ENCODE data around the gene EIF4EBP2.

The EIF4EBP2 gene

DNA sequence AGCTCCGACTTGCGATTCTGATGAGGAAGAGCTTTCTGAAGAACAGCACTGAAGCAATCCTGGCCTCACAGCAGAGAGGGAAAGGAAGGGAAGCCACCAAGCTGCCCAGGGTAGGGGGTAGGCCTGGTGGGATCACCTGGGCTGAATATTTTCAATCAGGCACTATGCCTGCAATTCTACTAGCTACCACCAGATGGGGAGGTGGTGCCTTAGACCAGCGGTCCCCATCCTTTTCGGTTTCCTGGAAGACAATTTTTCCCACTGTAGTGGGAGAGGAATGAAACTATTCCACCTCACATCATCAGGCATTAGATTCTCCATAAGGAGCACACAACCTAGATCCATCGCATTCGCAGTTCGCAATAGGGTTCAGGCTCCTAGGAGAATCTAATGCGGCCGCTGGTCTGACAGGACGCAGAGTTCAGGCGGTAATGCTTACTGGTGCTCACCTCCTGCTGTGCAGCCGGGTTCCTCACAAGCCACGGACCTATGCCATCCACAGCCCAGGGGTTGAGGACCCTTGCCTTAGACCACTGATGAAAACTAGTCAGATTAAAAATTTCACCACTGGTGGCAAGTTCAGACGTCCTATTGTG is 24.3 kb upstream of the EIF4EBP2 start:
- no peak for DNase-seq

DNA sequence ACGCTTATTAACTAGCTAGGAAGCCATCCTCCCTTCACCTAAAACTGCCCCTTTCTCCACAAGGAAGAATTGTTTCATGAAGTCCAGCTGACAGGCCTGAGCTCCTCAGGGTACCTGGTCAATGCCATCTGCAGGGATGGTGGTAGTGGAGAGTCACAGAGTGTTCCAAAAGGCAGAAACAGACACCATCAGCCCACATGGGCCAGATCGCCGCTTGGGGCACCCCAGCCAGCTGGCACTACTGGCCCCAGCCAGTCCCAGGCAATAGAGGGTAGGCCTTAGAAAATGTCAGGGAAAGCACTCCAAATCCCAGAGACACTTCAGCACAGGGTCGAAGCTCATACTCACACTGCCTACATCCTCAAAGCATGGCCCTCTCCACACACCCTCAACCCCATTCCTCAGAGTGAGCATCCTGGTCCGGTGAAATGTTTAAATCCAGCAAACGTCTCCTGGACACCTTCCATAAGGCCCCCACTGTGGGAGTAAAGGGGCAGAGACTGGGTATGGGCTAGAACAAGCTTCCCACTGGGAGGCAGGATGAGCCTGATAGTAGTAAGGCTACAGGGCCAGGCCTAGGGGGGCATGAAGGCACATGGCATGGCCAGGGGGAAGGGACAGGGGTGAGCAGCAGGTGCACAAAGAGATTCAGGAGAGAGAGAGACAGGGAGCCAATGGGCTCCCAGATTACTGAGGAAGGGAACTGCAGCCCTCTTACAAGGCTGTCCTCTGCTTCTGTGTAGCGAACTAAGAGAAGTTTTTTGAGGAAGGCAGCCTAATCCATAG is 23.4 kb upstream of the EIF4EBP2 start:
- no peak for DNase-seq

DNA sequence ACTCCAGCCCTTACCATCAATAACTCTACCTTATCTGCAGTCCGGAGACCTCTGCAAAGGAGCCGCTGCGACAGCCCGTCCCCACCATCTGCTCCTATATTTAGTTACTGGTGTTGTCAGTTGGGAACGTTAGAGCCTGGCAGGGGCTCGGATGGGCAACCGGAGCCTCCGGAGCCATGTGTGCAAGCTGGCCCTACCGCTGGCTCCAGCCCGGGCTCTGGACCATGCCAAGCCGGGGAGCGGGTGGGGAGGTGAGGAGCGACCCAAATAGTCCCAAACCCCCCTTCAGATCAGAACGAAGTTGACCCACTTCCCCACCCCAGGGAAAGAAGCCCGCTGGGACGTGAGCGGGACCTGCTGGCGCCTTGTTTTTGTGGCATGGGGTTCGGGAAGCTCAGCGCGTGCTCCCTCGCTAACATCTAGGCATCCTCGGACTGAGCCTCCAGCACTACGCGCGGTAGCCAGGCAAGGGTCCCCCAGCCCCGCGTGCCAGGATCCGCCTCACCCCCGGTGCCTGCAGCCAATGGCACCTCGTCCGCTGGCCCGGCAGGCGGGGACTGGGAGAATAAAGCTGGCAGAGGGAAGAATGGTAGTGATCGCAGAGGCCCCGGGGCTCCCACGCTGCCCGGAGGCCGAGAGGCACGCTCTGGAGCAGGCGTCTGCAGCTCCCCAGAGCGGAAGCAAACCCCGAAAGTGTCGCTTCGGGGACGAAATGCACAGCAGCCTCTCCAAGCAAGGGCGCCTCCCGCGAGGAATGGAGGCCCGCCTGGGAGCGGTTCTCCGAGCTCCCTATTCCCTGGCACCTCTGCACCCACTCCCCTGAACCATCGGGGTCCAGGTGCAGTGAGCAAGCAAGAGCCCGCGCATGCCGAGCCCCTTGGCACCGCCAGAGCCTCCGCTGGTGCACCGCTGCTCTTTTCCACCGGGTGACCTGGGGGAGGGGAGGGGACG is 22.2 kb upstream of the EIF4EBP2 start:
- no peak for DNase-seq

DNA sequence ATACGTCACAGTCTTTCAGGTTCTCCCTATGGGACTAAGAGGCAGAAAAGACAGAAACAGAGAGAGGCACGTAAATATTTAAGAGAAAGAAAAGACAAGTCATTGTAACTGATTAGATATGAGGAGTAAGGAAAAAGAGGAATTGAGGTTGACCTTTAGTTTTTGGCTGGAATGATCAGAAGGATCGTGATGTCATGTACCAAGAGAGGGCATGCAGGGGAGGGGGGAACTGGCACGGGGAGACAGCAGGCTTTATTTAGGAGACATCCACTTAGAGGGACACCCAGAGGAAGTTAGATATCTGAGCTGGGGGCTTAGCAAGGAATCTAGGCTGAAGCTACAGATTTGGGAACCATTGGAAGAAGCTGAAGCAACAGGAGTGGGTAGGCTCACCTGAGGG is 12.3 kb upstream of the EIF4EBP2 start:
- no peak for DNase-seq

DNA sequence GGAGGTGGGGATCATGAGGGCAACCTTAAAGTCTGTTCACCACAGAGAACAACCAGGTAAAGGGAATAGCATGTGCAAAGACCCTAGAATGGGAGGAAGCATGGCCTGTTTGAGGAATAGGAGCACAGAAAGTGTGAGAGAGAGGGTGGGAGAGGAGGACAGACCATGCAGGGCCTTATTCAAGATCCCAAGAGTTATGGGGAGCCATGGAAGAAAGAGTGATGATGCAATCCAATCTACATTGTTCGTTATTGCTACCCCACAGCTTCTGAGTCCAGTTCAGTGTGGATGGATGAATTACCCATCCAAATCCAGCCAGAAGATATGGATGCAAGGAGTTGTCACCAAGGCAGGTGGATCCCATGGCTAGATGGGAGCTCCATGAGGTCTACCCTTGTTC is 7.8 kb upstream of the EIF4EBP2 start:
- no peak for DNase-seq

DNA sequence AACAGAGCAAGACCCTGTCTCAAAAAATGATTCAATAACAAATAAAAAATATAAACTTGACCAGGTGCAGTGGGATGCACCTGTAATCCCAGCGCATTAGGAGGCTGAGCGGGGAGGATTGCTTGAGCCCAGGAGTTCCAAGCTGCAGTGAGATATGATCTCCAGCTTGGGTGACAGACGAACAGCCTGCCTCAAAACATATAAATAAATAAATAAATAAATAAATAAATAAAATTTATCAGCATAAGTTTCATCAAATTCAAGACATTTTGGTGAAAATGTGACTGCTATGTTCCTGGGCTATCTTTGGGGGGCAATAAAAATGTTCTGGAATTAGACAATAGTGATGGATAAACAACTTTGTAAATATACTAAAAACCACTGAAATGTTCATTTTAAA is 4.8 kb upstream of the EIF4EBP2 start:
- DNase-seq = no peak

DNA sequence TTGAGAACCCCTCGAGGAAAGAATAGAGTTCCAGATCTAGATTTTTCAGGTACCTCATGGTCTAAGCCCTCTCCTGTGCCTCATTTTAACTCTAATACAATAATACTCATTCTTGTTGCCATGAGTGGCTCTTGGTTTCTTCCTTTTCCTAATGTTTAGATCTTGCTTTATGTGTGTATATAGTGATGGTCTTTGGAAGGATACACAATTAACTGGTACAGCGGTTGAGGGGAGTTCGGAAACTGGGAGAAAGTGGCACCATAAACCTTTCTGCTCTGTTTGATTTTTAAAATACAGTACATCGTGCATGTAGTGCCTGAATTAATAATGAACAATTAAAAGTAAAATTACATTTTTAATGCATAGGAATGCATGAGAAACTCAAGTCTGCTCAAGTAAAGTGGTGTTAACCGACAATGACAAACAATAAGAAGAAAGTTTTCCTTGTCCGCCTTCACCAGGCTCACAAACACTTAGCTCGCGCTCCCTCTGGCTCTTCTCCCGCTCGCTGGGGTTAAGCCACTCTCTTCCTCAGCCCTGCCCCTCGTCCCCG is 386 bp upstream of the EIF4EBP2 start:
- no peak for DNase-seq

DNA sequence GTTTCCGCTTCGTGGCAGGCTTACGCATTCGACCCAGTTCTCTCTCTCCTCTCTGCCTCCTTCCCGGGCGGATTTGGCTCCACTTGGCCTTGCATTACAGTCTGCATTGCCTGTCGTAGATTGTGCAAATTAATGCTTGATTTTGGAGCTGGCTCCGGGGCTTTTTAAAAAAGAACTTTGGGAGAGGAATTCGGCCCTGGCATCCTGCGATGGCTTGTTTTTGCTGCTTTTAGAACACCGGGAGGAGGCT is 767 bp downstream of the EIF4EBP2 start:
- no peak for DNase-seq

DNA sequence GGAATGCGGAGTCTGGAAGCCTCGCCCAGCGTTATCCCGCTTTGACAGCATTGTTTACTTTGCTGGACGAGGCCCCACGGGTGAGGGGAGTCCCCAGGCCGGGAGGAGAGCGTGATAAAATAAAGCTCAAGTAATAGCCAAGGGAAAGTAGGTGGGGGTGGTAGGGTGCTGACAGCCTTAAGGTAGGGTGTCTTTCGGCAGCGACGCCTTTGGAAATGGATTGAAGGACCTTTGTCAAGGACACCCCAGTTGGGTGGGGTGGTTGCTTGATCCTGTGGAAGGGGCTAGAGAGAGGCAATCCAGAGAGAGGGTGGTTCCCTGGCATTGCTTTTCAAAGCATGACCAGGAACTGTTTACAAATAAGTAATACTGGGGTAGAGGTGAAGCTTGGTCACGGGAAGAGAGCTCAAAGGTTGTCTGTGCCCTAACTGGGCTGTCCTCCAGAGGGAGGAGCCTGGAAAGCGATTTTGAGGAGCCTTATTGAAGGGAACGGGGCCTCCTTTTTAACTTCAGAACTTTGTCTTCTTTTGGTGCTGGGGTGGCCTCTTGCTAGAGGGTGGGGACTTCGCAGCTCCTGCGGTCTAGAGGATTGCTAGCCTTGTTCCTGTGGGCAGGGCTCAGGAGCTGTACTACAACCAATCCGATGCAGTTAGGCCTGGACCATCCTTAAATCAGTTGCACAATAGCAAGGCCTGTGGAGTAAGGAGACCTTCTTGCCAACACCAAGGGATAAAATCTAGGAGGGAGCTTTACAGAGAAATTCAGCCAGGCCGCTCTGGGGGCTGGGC is 1.3 kb downstream of the EIF4EBP2 start:
- no peak for DNase-seq

DNA sequence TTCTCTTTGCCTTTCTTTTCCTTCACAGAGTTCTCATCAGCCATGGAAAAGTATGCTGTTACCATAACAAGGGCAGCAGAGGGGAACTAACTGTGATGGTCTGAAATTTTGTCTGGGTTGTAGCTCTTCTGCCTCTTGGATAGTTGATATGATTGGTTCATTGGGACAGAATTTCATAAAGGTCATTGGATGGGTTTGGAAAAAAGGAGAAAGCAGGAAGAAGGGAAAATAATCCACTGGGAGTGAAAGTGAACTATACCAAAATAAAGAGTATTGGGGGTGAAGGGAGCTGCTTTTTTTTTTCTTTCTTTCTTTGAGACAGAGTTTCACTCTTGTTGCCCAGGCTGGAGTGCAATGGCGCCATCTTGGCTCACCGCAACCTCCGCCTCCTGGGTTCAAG is 5.8 kb downstream of the EIF4EBP2 start:
- DNase-seq = no peak

DNA sequence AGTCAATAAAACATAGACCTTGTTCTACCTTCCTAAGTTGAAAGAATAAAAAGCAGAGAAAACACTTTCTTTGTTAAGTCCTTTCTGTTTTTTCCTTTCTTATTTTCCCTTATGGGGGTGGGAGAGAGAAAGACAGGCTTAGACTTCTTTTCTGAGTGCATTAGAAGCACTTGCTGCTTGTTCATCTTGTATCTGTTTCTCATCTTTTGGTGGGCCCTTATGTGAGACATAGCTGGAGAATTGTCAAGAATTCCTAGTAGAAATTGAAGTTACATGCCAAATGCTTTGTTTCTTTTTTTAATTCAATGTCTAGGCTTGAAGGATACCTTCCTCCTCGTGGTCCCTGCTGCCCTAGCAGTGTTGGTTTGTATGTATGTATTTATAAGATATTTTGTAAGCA is 6.7 kb downstream of the EIF4EBP2 start:
- no peak for DNase-seq

DNA sequence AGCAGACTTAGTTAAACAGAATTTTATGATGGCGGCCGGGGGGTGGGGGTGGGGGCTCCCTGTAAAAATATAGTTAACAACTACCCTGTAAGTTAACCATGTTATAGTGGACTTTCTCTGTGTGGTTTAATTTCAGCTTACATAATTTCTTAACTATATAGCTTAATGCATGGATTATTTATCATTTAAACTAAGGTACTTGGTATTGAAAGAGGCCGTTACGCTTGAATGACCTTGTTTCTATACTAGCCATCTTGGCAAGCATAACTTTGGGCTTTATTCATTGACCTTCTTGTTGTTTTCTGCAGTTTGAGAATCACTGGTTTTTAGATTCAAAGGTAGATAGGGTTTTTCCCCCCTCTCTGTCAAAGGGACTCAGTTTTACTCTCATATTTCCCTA is 8.4 kb downstream of the EIF4EBP2 start:
- DNase-seq = no peak

DNA sequence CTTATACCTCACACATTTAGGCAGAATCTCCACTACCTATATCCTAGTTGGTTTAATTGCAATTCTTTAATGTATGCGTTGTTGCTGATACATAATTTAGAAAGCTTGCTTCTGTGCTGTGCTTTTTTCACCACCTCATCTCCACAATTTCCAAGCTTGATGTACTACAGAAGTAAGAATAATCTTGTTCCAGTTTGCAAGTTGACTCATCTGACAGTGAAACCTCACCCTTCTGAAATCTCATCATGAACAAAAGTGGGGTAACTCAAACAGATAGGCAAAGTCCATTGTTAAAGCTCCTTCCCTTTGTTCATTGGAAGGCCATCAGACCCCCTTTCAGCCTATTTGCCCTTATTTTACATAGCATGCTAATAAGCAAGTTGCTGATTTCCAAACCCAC is 13.6 kb downstream of the EIF4EBP2 start:
- DNase-seq = no peak

DNA sequence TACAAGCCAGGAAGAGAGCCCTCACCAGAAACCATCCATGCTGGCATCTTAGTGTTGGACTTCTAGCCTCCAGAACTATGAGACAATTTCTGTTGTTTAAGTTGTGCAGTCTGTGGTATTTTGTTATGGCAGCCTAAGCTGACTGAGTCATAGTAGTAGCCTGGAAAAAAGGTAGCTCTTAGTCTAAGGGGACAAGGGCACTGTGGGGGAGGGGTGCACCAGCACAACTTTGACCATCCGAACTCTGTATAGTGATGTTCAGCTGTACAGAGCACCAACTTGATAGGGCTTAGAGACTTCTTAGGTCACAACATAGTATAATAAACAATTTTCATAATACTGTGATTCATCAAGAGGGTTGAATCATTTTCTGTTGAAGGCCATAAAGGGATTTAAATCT is 14.3 kb downstream of the EIF4EBP2 start:
- no peak for DNase-seq

DNA sequence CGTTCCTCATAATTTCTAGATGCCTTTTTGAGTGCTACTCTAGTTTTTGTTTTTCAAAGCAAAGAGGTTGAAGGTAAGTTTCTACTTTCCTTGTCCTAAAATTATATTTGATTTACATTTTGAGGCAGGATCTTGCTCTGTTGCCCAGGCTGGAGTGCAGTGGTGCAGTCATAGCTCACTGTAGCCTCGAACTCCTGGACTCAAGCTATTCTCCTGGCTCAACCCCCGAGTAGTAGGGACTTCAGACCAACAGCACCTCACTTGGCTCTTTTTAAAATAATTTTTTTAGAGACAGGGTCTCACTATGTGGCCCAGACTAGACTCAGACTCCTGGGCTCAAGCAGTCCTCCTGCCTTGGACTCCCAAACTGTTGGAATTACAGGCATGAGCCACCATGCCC is 14.8 kb downstream of the EIF4EBP2 start:
- DNase-seq = no peak

DNA sequence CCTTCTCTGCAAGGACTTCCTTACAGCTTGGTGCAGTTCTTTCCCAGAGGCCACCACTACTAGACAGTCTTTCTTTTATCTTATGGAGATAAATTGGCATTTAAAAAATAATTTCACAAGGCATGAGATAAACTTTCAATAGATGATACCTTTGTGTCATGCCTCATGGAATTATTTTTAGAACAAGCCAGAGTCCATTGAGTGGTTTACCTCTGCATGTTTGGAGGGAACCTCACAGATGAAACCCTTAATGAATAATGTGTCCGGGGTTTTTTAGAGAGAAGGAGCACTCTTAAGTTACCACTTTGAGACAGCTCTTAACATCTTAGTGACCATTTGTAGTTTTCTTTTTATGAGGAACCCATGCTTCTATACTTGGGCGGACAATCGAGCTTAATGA is 20.4 kb downstream of the EIF4EBP2 start:
- DNase-seq = no peak

DNA sequence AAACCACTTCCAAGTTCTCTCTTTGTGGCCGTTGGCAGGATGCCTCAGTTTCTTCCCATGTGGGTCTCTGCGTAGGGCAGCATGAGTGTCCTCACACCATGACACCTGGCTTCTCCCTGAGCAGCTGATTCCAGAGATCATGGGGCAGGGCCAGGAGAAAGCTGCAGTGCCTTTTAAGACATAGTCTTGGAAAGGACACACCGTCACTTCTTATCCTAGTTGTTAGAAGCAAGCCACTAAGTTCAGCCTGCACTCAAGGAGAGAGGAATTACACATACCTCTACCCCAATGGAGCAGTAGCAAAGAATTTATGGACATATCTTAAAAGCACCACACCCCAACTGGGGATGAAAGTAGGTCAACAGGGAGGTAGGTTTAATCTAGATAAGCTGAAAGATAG is 21.2 kb downstream of the EIF4EBP2 start:
- DNase-seq = no peak

DNA sequence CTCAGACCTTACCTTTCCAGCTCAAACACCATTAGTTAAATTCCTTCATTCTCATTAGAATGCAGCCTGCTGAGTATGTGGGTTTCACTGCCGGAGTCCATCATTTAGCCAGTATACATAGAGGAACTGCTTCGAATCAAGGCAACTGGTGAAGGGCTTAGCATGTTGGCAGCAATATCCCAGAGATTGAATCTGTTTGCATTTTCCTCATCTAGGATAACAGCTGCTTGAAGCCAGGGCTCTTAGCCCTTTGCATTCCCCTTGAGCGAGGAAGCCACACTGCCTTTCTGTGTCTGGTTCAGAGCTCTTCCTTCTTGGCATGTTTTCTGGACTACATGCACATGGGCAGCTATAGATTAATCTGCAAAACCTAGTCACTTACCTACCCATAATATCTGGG is 22.9 kb downstream of the EIF4EBP2 start:
- DNase-seq = no peak

DNA sequence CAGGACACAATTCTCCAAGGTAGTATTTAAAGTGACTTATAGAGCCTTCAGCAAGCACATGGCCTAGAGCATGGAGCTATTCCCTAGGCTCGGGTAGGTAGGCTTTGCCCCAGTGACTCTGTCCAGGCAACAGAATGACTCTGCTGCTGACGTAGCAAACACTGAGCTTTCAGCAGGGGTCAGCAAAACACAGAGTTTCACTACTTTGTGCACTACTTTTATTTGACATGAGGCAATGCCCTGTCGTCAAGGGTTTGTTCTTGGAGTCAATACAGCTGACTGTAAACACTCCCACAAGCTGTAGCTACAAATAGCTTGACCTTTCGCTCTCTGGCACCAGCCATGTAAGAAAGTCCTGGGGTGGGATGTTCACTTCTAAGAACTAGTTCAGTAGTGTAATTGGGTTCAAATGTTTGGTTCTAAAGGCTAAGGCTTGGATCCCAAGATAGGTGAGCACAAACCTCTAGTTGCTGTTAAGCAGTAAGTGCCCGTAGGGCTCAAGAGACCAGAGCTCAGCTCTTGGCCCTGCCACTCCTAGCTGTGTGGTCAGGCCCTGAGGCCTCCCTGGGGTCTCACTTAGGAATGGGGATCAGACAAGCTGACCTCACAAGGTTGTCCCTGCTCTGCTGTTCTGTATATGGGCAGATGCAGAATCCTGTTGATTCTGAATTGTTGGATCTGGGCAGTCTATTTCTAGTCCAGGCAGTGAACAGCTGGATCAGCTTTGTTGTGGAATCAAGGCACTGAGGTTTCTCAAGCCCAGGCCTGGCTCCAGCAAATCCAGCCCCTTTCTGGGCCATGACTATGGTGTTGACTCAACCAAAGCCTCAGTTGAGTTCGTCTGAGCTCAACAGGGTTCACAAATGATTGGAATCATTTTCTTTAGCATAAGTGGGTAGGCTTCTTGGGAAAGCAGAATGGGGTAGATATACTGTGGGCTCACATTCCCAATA is 26.8 kb downstream of the EIF4EBP2 start:
- DNase-seq = no peak

DNA sequence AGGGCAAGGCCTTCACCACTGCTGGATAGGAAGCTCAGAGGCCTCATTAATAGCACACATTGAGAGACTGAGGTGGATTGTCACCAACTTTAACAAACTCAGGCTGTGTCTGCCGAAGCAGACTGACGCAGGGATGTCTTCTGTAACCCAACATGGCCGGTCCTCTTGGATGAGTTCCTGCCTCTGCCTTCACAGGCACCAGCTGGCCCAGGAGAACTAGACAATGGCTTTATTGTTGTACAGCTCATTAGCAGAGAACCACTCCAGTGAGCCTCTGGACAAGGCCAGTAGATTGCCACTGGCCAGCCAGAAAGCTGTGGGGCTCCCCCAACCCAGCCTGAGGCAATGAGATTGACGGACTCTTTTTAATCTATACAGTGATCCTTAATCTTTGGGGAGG is 28.2 kb downstream of the EIF4EBP2 start:
- DNase-seq = no peak

DNA sequence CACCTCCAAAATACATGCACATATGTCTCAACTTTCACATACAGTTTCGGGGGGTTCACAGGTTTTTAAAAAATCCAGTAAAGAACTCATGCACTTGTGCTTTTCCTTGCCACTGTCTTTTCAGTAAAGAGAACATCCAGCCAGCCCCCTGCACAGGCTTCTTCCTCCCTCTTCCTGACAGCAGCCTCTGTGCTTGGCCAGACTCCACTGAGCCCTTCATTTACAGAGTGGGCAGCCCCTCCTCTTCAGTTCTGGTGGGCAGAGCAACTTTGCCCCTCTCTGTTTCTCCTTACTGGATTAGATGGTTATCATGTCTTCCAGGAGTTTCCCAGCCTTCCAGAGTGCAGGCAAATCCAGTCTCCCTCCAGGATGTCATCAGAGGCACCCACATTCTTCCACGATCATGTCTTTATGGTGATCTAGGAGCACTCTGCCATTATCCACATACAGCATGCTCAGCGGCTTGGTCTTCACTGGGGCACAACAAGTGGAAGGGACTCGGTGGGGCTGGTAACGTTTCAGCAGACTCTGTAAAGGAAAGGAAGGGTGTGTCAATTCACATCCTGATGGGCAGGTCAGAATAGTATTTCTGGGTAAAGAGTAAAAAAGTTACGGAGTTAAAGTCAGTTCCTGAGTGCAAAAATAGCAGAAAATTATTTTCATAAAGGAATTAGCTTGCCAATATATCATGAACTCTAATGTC is 28.8 kb downstream of the EIF4EBP2 start:
- DNase-seq = no peak

Measured in NCI-H1417 treated with DMSO at 0.1 percent for 48 hours (cell line).